Measurements from ENCODE around the gene SGPP2. TPM values are rescaled to one million over a fixed set of nuclear protein-coding genes. Genes with fewer than 3 reads are reported as not detected.

The SGPP2 gene
- total RNA-seq, 6 experiments from 2014 or later: not detected

DNA sequence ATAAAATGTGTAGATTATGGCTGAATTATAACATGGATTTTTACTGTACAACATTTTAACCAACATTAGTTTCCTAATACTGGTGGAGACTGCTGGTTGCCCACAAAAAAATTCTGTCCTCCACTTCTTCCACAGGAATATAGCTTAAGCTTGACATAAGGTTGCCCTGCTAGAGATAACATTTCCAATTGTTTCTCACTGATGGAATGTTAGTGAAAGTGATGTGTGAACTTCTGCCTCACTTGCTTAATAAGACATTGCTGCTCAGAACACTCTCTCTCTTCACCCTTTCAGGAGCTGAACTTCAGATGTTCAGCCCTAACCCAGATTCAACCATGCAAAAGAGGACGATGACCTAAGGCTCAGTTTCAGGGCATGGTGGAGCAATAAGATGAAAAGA, 2.7 kb upstream of the SGPP2 start:
- Mint-ChIP-seq H3K9me3 (peaks cover 24% of the 10 kb centered on the region), H3K27me3 (ENCODE audit: insufficient read depth) (peaks cover 4% of the 10 kb centered on the region; the same call in 1 of the 2 replicates), H3K4me1 (ENCODE audit: low read depth) (no peaks in the 10 kb centered on the region), H3K27ac (no peak overlapping the region), H3K4me3 (no peak overlapping the region), H3K36me3 (ENCODE audit: low read depth) (no peaks in the 10 kb centered on the region)
- TF ChIP-seq, protein P1, sequence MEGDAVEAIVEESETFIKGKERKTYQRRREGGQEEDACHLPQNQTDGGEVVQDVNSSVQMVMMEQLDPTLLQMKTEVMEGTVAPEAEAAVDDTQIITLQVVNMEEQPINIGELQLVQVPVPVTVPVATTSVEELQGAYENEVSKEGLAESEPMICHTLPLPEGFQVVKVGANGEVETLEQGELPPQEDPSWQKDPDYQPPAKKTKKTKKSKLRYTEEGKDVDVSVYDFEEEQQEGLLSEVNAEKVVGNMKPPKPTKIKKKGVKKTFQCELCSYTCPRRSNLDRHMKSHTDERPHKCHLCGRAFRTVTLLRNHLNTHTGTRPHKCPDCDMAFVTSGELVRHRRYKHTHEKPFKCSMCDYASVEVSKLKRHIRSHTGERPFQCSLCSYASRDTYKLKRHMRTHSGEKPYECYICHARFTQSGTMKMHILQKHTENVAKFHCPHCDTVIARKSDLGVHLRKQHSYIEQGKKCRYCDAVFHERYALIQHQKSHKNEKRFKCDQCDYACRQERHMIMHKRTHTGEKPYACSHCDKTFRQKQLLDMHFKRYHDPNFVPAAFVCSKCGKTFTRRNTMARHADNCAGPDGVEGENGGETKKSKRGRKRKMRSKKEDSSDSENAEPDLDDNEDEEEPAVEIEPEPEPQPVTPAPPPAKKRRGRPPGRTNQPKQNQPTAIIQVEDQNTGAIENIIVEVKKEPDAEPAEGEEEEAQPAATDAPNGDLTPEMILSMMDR (IDR thresholded peaks at IDR 0.05): no peak
- DNase-seq: no peak

DNA sequence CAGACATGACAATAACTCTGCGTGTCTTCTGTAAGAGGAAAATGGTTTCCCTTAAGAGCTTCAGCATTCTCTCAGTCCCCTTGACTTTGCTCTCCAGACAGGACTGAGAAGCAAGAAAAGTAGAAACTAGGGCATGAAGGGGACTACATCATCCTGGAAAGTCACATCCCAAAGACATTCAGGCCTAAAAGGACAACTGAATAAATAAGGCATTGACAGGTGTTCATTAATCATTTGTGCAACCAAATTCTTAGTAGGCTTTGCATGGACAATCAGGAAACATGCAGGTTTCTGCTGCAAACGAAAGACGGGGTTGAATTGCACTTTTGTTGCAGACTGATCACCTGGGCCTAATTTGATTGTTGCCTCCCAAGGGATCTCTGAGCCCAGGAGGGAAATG, 1.2 kb upstream of the SGPP2 start:
- Mint-ChIP-seq H3K27me3 (ENCODE audit: insufficient read depth) (peaks cover 5% of the 10 kb centered on the region; the same call in 1 of the 2 replicates), H3K4me1 (ENCODE audit: low read depth) (no peaks in the 10 kb centered on the region), H3K4me3 (no peak overlapping the region), H3K9me3 (peaks cover 24% of the 10 kb centered on the region), H3K36me3 (ENCODE audit: low read depth) (no peaks in the 10 kb centered on the region), H3K27ac (no peak overlapping the region)
- TF ChIP-seq, protein P1 (IDR thresholded peaks at IDR 0.05): no peak
- DNase-seq: no peak

DNA sequence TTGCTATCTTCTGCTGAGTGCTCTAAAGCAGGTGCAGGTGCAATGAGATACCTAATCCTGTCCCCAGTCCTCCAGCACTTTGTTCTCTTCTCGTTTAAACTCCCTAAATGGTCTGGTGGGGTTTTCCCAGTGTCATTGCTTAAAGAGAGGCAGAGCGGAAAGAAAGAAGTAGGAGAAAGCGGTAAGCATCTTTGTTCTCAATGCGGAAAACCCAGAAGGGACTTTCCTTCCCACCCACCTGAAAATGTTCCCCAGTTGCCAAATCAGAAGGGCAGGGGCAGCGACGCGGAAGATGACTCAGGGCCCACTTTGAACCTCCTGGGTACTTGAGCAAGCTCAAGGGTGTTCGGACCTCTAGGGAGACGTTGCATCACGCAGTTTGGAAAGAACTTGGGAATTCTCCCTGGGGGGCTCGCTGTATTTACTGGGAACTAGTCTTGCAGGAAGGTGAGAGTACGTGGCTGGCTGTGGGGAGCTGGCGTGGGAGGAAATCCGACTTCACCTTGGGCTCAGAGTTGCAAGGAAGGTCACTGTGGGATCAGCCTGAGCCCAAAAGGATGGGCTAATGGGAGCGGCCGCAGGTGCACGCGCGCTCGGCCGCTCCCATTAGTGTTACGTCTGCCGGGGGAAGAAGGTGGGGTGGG, 589 bp upstream of the SGPP2 start:
- H3K27ac Mint-ChIP-seq: no peak overlapping the region
- no peaks in the 10 kb centered on the region for H3K36me3 Mint-ChIP-seq (ENCODE audit: low read depth)
- peaks cover 24% of the 10 kb centered on the region for H3K9me3 Mint-ChIP-seq
- no peaks in the 10 kb centered on the region for H3K4me1 Mint-ChIP-seq (ENCODE audit: low read depth)
- no peak for DNase-seq
- peaks cover 5% of the 10 kb centered on the region; the same call in 1 of the 2 replicates for H3K27me3 Mint-ChIP-seq (ENCODE audit: insufficient read depth)
- TF ChIP-seq, protein P1 (IDR thresholded peaks at IDR 0.05): no peak
- H3K4me3 Mint-ChIP-seq: no peak overlapping the region

DNA sequence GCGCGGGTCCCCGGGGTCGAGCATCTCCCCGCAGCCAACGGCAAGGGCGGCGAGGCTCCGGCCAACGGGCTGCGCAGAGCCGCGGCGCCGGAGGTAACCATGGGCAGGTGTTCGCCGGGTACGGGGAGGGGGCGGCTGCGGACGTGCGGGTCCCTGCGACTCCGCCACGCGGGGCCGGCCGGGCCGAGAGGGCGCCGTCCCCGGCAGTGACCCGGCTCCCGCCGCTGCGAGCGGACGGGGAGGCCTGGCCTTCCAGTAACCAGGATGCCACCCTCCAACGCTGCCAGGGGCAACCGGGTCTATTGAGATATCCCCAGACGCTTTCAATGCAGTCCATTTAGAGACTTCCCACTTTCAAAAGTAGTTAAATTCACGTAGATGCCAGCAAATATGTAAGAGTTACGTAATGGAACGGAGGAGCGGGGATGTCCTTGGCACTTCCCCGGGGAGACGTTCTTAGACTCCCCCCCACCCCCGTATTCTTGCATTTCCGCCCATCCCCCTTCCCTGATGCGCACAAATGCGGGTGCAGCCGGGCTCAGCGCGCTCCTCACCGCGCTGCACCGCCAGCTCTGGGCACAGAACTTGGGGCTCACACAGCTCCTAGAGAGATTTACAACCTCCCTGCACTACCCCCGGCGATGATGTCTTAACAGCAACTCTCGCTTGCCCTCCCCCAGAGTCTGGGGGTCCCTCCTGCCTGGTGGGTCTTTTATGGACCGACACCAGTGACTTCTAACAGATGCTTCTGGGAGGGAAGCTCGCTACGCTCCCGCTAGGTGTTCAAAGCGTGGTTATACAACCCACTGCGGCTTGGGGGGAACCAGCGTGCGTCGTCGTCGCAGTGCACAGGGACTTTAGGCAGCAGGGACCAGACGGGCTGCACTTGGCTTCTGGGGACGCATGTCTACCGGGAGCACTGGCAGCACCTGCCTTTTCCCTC, 657 bp downstream of the SGPP2 start:
- Mint-ChIP-seq H3K4me1 (ENCODE audit: low read depth) (no peaks in the 10 kb centered on the region), H3K36me3 (ENCODE audit: low read depth) (no peaks in the 10 kb centered on the region), H3K4me3 (no peak overlapping the region), H3K27me3 (ENCODE audit: insufficient read depth) (peaks cover 5% of the 10 kb centered on the region; the same call in 1 of the 2 replicates), H3K27ac (no peak overlapping the region), H3K9me3 (peaks cover 29% of the 10 kb centered on the region)
- DNase-seq: no peak
- TF ChIP-seq, protein P1 (IDR thresholded peaks at IDR 0.05): no peak

DNA sequence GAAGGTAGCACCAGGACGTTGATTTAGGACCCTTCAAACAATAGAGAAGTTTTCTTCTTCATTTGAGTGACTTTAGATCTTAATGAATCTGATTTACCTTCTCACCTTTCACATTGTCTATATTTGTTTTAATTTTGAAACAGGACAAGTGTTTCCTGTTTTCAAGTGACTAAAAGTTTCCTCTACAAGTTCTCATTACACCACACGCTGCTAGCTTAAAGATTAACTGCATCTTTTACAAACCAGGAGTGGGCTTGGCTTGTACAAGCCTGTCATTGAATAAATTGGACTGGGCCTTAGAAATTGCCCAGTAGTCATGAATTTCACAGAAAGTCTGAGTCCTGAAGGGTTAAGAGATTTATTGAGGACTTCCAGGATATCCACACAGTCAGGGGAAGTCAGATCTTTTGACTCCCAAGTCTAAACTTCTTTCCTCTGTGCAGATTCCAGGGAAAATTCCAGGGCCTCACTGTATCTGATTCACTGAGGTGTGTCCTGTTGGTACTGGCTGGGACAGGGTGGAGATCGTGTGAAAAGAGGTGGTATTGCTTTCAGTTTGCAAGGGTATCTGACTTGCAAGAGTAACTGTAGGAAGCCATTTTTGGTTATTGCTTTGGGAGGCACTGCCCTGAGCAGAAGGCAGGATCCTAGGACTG, 3.4 kb downstream of the SGPP2 start:
- no peak overlapping the region for H3K27ac Mint-ChIP-seq
- no peak overlapping the region for H3K4me3 Mint-ChIP-seq
- DNase-seq: no peak
- H3K27me3 Mint-ChIP-seq (ENCODE audit: insufficient read depth): peaks cover 8% of the 10 kb centered on the region
- H3K36me3 Mint-ChIP-seq (ENCODE audit: low read depth): no peaks in the 10 kb centered on the region
- H3K9me3 Mint-ChIP-seq: peaks cover 37% of the 10 kb centered on the region
- TF ChIP-seq, protein P1 (IDR thresholded peaks at IDR 0.05): no peak
- H3K4me1 Mint-ChIP-seq (ENCODE audit: low read depth): no peaks in the 10 kb centered on the region
